ENCODE measurements around the gene ATP13A4. TPM values are rescaled to one million over a fixed set of nuclear protein-coding genes. Genes with fewer than 3 reads are reported as not detected.
A peak's percentile ranks its signal among the peaks of the same experiment; 100 is the strongest.
"Not testable (repeated sequence)": the region's sequence is repeated elsewhere in the genome, so short reads cannot be mapped to it uniquely, and the experiment has no call there.

The ATP13A4 gene
- total and polyA plus RNA-seq, 8 donors, result 0.46 to 42.6 (median 17.0) TPM

GRCh38 chr3:193530231-193531165, 24.2 kb downstream of the ATP13A4 start:
- H3K36me3 ChIP-seq, result no peaks in the 10 kb centered on the region
- TF ChIP-seq POLR2AphosphoS5 (IDR thresholded peaks at IDR 0.05) (peak in 2 of 3 donors; percentile 28 to 33), CTCF (IDR thresholded peaks at IDR 0.05) (no peak), EP300 (IDR thresholded peaks at IDR 0.05) (no peak), POLR2A (IDR thresholded peaks at IDR 0.05) (no peak)
- H3K27ac ChIP-seq, result no peak overlapping the region
- no peak overlapping the region for H3K4me3 ChIP-seq
- intact Hi-C loops (cut with DNase I; ENCODE audit: low total_unique reads), result no loop called here
- no peaks in the 10 kb centered on the region for H3K9me3 ChIP-seq
- H3K4me1 ChIP-seq, result peaks cover 0 to 7% (median 1%) of the 10 kb centered on the region in 4 donors
- no peak for DNase-seq
- H3K27me3 ChIP-seq, result no peaks in the 10 kb centered on the region
- WGBS, 5 donors, result 53 to 65% (median 56%) methylated on average over 7 of the region's 7 CpGs

- 71 to 91% (median 80%) methylated on average over 2 of the region's 2 CpGs for WGBS, 5 donors
- intact Hi-C loops (cut with DNase I; ENCODE audit: low total_unique reads), result not testable (repeated sequence)
Observed at GRCh38 chr3:193526085-193526484, 28.6 kb downstream of the ATP13A4 start.

GRCh38 chr3:193522473-193522872, 32.2 kb downstream of the ATP13A4 start:
- WGBS, 5 donors, result 64 to 77% (median 68%) methylated on average over 4 of the region's 4 CpGs
- DNase-seq, result no peak
- Histone ChIP-seq H3K4me3 (no peak overlapping the region), H3K27me3 (no peaks in the 10 kb centered on the region), H3K9me3 (no peaks in the 10 kb centered on the region), H3K4me1 (no peaks in the 10 kb centered on the region), H3K36me3 (no peaks in the 10 kb centered on the region), H3K27ac (no peak overlapping the region)
- intact Hi-C loops (cut with DNase I; ENCODE audit: low total_unique reads), result no loop called here
- no peak for TF ChIP-seq POLR2AphosphoS5 (IDR thresholded peaks at IDR 0.05)
- TF ChIP-seq POLR2A (IDR thresholded peaks at IDR 0.05), result no peak
- no peak for TF ChIP-seq EP300 (IDR thresholded peaks at IDR 0.05)
- no peak for TF ChIP-seq CTCF (IDR thresholded peaks at IDR 0.05)

More at GRCh38 chr3:193526085-193526484, 28.6 kb downstream of the ATP13A4 start:
- not testable (repeated sequence) for H3K4me3 ChIP-seq, H3K36me3 ChIP-seq, H3K4me1 ChIP-seq, DNase-seq, H3K27ac ChIP-seq, H3K27me3 ChIP-seq, H3K9me3 ChIP-seq

GRCh38 chr3:193520738-193521137, 34.0 kb downstream of the ATP13A4 start:
- DNase-seq, result no peak
- H3K36me3 ChIP-seq, result no peaks in the 10 kb centered on the region
- intact Hi-C loops (cut with DNase I; ENCODE audit: low total_unique reads), result no loop called here
- H3K27ac ChIP-seq, result no peak overlapping the region
- H3K9me3 ChIP-seq, result no peaks in the 10 kb centered on the region
- no peak overlapping the region for H3K4me3 ChIP-seq
- H3K4me1 ChIP-seq, result no peaks in the 10 kb centered on the region
- TF ChIP-seq POLR2AphosphoS5 (IDR thresholded peaks at IDR 0.05) (no peak), EP300 (IDR thresholded peaks at IDR 0.05) (no peak), POLR2A (IDR thresholded peaks at IDR 0.05) (no peak), CTCF (IDR thresholded peaks at IDR 0.05) (no peak)
- H3K27me3 ChIP-seq, result no peaks in the 10 kb centered on the region
- 78 to 92% (median 89%) methylated on average over 3 of the region's 3 CpGs for WGBS, 5 donors

- intact Hi-C loops (cut with DNase I; ENCODE audit: low total_unique reads), result no loop called here
- DNase-seq, result no peak
Observed at GRCh38 chr3:193515966-193516365, 38.7 kb downstream of the ATP13A4 start.

More at GRCh38 chr3:193515966-193516365, 38.7 kb downstream of the ATP13A4 start:
- Histone ChIP-seq H3K4me3 (no peak overlapping the region), H3K36me3 (peaks cover 0 to 9% (median 6%) of the 10 kb centered on the region in 4 donors), H3K9me3 (no peaks in the 10 kb centered on the region), H3K27me3 (no peaks in the 10 kb centered on the region), H3K4me1 (peaks cover 0 to 2% (median 0%) of the 10 kb centered on the region in 4 donors), H3K27ac (peak overlapping the region in 2 of 5 donors; percentile 7 to 10)
- TF ChIP-seq POLR2A (IDR thresholded peaks at IDR 0.05) (no peak), CTCF (IDR thresholded peaks at IDR 0.05) (no peak), EP300 (IDR thresholded peaks at IDR 0.05) (no peak), POLR2AphosphoS5 (IDR thresholded peaks at IDR 0.05) (peak in 2 of 3 donors; percentile 17 to 37)
- 21 to 44% (median 30%) methylated on average over 2 of the region's 2 CpGs for WGBS, 5 donors
